DMS53 treated with DMSO at 0.1 percent for 48 hours (cell line): Measurements from ENCODE around the gene PRKCH.

Experiments
- DNase-seq: peaks from one replicate; lab custom pipeline; 2025; ENCODE audit not compliant: unreplicated experiment; lab: John Stamatoyannopoulos, UW

Gene PRKCH

DNA sequence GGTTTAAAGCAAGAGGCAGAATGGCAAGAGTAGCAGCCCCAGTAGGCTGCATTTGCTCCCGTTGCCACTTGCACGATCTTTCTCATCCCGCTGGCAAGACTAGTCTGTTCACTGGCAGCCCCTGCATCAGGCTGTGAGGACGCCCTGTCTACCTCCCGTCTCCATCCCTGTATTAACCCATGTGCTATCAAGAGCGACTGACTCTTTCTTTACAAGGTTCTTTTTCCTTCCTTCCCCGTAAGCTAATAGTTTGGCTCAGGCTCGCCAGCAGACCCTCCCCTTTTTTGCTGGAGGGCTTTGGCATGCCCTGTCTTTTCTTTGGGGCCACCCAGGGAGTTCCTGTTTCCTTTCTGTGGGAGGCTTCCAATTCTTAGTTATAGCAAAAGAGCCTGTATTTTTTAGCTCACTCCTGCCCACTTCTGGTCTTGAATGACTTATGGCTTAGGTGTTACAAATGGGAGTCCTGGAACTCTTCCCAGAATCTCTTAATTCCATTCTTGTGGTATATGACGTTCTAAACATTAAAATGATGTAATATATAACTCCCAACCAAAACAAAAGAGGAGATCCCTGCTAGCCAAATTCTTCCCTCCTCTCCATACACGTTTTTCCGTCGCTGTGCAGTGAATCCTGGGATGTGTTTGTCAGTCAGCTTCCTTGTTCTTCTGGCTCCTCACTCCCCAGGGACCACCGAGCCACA lies 149.0 kb downstream of the PRKCH start:
- no peak for DNase-seq

DNA sequence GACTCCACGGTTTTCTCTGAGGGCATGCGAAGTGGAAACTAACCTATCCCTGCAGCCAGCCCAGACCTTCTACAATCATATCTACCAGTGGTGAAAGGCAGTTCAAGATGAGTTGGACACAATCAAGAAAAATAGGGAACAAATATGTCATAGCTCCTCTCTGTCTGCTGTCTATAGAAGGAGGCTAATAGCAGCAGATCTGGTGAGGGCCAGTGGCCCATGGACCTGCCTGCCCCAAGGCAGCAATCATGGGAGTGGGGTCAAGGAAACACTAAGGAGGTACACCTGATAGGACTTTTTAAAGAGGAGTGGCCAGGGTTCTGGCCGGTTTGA lies 149.5 kb downstream of the PRKCH start:
- no peak for DNase-seq

GRCh38 chr14:61471297-61472005 lies 150.1 kb downstream of the PRKCH start:
- DNase-seq, result no peak

- no peak for DNase-seq
Measured at GRCh38 chr14:61472011-61472672, 150.8 kb downstream of the PRKCH start.

GRCh38 chr14:61472801-61473376 lies 151.5 kb downstream of the PRKCH start:
- DNase-seq, result no peak

- no peak for DNase-seq
Measured at GRCh38 chr14:61474015-61474414, 152.6 kb downstream of the PRKCH start.

DNA sequence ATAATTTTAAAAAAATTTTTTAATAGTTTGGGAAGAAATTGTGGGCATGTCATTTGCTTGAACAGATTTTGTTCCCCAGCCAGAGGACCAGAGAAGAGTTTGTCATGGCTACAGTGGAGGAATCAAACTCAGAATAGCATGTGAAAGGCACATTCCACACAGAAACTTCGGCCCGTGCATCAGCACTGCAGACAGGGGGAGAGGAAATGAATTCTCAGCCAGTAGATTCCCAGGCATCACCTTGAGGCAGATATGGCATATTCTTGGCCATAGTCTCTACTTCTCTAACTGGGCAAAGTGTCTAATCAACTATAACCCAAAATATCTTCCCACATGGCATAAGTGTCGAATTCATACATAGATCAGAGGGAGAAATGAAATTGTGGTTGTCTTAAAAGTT lies 153.3 kb downstream of the PRKCH start:
- DNase-seq, result no peak

DNA sequence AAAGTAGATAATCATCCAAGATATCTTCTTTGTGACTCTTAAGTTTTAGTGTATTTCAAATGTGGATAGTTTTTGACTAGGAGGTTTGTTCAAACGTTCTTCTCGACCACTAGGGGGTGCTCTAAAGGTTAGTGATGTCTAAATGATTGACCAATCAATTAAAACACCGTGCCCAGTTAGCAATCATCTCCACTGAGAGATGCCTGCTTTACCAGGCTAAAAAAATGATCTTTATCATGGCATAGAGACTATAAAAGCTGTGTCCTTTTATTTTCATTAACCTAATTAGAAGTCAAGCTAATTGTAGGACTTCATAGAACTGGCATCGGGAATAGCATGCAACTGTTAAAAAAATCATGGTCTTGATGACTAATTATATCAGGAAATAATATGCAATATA lies 153.9 kb downstream of the PRKCH start:
- peak; percentile 45 for DNase-seq

DNA sequence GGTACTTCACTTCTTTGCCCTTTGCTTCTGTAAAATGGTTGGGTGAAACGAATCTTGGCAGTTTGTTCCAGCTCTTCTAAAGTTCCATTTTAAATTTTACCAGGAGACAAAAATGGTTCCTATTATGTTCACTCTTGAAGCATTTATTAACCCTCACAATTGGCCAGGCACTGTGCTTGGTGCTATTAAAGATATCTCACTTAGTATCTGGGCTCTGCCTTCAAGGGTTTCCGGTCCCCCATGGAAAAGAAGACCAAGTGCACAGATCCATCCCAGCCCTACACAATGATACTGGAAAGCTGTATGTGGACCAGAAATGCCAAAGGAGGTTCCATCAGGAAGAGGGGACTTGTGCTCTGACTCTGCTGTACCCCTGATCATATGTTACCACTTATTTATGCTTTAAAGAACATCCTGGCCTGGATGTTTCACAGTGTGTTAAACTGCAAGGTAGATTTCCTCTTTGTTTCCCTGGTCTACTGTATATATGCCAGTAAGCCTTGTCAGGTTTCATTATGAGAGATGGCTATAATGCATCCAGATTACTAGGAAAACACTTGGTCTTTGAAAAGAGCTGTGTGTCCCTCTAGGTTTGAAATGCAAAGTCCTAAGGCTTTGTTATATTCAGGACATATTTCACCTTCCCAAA lies 154.8 kb downstream of the PRKCH start:
- DNase-seq, result no peak

- DNase-seq, result no peak
Measured at GRCh38 chr14:61476754-61477410, 155.5 kb downstream of the PRKCH start.

GRCh38 chr14:61477712-61478462 lies 156.5 kb downstream of the PRKCH start:
- DNase-seq, result no peak

GRCh38 chr14:61478971-61479473 lies 157.6 kb downstream of the PRKCH start:
- no peak for DNase-seq

GRCh38 chr14:61479746-61480502 lies 158.5 kb downstream of the PRKCH start:
- DNase-seq, result no peak

GRCh38 chr14:61480704-61481285 lies 159.4 kb downstream of the PRKCH start:
- DNase-seq, result no peak

- no peak for DNase-seq
Measured at GRCh38 chr14:61481701-61482100, 160.3 kb downstream of the PRKCH start.

DNA sequence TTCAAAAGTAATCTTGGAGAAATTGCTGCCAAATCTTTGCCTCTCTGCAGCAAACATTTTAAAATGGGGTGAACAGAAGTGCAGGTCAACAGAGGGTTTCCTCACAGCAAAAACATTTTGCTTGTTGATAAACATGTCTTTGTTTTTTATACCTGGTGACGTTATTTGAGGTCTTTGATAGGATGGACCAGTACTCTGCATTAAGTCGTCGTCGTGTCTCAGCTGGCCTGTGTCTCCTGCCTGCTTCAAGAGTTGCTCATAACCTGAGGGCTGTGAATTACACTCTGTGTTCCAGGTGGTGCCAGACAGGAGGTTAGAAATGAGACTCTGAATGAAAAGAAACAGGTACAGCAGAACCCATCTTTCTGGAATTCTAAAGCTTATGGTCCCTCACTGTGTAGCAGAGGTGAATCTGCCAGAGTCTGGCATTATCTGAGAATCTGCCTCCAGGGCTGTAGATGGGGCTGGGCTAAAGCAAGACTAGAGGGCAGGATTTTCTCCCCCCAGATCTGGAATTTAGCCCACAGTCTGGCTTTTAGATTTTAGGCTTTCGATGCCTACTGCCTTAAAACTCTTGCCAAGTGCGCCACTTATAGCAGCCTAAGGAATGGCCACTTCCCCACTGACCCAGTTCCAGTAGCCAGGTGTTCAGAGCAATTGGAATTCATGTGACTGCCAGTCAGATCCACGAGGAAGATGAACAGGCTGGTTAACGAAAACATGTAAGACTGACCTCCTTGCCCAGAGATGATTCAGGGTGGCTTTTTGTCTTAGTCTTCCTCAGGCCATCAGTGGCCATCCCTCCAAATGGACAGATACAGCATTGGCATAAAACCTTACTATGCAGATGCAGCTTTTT lies 161.2 kb downstream of the PRKCH start:
- no peak for DNase-seq

- DNase-seq, result no peak
Measured at GRCh38 chr14:61483476-61483875, 162.1 kb downstream of the PRKCH start.

GRCh38 chr14:61484031-61484430 lies 162.7 kb downstream of the PRKCH start:
- no peak for DNase-seq
